IPS DF 4.7 (cell line): ENCODE data around the gene SLC5A3.

Experiments
- DNase-seq: peaks from one replicate; pipeline ENCODE4 v3.0.0-alpha.2; 2013; ENCODE audit warnings: low spot score; ENCODE audit errors: extremely low read depth

The SLC5A3 gene

DNA sequence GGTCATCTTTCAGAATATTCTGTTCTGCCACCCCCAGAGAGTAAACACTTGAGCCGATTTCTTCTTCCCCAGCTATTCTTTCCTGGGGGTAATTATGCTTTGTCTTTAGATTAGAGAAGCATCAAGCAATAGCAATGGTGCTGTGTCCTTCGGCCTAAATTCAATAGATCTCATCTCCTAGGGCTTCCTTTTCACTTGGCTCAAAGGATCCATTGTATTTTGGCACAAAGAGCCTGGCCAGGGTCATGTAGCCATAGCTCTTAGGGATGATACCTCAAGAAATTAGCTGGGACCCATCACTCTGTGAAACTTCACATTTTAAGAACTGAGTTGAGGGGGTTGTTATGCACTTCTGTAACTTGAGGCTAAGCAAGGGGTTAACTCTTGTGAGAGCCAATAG, 27.0 kb downstream of the SLC5A3 start:
- DNase-seq = no peak

DNA sequence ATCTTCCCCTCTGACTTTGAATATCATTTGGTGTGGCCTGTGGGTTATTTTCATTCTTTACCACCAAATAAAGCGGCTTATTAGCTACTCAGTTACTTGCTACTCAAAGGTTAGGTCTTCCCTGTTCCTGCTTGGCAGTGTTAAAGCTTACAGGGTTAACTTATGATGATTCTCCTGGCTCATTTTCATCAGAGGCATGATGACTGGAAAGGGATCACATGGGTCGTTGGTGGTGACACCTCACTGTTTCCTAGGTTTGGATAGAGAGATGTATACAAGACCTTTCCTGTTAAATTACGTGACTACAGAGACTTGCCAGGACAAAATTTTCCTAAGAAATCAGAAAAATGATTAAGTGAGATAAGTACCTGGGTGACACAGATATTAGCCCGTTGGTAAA, 27.4 kb downstream of the SLC5A3 start:
- DNase-seq = no peak

DNA sequence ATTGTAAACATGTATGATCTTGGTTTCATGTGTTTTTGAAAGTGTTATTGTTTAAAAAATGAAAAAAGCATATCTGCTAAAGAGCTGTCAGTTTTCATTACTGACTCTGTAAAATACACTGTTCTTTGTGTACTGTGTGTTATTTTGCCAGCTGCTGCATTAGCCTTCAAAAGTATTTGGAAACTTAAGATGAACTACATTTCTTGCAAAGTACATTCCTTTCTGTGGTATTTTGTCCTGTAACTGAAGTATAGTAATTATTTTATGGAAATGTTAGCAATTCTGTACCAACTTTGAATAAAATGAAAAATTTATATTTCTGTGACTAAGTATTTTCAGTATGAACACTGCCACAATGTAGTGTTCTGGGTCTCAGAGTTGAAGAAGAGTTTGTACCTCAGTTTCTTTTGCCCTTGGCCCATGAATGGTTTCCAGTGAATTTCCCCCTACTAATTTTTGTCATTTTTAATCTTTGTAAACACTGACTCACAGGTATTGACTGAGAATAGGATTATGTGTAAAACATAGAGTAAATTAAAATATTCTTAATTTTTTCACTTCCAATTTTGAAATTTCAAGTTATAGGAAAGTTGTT, 32.7 kb downstream of the SLC5A3 start:
- DNase-seq = no peak

DNA sequence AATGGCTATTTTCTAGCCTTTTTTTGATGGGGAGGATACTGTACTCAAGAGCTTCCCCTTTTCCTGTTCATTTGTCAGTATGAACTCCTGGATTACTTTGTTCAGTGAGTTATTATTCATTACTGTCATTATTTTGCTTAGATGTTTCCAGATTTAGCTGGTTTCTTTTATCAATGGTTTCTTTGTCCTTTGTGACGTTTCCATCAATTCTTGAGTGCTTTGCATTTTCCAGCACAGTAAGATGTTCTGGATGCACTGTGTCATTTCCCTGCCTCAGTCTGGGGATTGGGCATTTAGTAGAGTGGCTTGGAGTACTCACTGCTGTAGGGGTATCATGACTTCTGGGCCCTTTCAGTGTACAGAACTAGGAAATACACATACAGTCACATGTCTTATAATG, 34.2 kb downstream of the SLC5A3 start:
- DNase-seq = no peak

DNA sequence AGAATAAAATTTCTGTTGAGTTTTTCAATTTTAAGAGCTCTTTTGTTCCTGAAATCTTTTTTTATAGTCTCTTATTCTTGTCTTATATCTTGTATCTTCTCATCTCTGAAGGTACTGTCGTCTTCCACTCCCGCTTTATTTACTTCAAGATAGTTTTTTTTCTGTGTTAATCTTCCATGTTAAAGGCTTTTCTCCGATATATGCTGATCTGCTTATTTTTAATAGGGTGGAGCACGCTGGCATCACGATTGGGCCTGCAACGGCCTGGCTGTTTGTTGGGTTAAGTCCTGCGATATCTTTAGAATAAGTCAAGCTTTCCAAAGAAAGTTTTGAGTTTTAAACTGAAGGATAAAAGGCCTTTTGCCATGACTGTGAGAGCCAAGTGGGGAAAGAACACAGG, 35.7 kb downstream of the SLC5A3 start:
- no peak for DNase-seq

DNA sequence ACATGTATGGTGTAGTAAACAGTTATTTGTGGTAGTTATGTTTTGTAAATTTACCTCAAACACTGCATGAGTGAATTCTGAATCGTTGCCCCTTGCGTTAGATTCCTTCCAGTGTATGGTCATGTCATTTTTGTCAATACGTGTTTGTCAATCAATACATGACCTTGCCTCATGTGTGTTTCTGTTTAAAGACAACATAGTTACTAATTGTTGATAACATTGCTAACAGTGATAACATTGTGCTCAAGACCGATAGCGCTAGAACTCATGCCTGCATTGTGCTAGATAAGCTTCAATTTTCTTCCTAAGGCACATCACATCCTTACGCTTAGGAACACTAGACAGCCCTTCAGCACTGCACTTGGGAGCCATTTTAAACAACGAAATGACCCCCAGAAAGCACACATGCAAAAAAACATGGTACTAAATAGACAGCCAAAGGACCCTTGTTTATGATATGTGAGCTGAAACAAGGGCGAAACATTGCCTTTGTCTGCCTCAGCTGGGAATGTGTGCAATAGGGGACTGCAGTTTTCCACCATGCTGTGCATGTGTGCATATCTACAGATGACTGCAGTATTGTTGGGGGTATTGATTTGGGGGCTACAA, 37.3 kb downstream of the SLC5A3 start:
- no peak for DNase-seq

DNA sequence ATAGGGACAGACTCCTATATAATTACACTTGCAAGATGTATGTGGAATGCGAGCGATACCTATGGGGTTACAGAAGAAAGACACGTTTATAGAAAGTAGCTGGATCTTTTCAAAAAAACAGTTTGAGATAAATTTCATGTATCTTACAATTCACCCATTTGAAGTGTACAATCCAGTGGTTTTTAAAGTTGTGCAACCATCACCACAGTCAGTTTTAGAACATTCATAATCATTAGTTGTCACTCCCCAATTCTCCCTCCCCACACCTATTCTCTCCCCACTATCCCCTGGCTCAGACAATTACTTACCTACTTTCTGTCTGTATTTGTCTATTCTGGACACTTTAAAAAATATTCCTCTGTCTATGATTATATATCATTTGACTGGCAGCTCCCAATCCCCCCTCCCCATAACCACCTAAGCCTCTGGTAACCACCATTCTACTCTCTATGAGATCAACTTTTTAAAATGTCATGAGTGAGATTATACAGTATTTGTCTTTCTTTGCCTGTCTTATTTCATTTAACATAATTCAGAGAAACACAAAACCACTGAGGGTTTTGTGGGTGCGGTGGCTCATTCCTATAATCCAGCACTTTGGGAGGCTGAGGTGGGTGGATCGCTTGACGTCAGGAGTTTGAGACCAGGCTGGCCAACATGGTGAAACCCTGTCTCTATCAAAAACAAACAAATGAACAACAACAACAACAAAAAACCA, 39.1 kb downstream of the SLC5A3 start:
- no peak for DNase-seq

DNA sequence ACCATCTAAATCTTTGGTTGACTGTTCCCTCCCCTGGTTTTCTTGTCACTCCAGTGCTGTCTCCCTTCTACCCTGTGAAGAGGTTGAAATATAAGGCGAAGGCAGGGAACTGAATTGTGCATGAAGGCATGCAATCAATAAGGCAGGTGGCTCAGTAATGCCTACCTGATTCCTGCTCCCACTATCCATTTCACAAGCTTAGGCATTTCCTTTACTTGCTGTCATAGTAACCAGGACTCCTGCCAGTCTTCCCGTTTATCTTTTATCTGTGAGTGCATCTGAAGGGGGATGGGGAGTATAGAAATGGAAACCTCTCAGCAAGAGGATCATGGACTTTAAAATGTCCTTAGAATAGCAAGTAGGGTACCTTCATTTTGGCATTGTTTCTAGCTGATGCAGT, 40.5 kb downstream of the SLC5A3 start:
- no peak for DNase-seq

DNA sequence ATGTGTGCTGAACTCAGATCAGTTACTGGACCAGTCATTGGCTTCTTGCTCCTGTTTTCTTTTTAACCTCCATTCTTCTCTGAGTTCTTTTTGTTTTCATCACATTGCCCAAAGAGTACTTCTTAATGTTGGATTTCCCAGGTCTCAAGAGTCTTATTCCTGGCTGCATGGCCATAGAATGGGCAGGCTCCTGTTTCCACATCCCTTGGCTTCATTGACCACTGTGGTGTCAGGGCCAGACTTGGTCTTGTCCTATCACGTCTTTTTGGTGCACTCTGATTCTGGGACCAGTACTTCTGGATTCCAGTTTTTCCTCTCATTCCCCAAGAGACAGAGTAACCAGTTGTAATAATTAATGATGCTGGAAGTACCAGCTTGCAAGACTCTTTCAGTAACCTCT, 41.8 kb downstream of the SLC5A3 start:
- DNase-seq = no peak

DNA sequence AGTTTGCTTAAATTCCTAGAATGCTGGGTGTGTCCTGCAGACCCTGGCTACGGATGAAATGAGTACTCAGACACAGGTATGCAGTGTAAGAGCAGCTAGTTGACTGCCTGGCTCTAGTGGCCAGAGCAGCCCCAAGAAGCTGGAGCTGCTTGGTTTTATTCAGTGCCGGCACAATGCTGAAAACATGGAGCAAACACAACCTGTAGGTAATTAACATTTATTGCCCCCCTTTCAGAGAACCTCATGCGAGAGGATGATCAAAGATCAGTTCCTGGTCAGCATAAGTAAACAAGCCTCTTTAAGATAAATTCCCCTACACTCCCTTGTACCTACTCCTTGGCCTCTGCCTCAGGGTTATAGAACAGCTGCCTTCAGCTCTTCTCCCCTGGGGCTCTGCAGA, 43.2 kb downstream of the SLC5A3 start:
- DNase-seq = no peak

DNA sequence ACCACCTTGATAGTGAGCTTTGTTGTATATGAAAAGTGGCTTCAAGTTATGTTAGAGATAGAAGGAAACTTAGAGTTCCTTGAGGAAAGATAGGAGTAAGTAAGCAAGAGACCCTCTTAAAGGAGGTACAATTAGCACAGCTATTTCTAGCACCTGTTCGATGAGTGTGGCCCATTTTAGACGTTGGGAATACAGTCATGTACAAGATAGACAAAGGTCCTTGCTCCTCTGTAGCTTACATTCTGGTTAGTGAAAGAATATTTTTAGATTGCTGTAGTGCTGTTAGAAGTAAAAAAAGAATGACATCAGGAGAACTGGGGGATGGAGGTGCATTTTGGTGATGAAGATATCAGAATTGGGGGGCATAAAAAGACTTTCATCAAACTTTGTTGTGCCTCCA, 47.5 kb downstream of the SLC5A3 start:
- no peak for DNase-seq

DNA sequence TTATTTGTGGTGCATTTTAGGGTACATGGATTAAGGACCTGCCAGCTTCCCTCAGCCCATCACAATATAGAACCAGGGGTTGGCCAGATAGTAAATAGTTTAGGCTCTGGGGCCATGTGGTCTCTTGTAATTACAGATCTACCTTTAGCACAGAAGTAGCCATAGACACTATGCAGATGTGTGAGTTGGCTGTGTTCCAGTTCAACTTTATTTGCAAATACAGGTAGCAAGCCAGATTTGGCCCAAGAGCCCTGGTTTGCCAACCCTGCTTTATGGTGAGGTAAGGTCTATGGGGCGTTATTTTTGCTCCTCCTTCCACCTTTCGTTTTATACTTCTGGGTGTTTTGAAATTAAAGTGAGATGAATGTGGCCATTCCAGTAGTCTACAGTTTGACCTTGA, 48.7 kb downstream of the SLC5A3 start:
- no peak for DNase-seq
